Measurements from ENCODE around the gene GALNTL6.

Gene GALNTL6

DNA sequence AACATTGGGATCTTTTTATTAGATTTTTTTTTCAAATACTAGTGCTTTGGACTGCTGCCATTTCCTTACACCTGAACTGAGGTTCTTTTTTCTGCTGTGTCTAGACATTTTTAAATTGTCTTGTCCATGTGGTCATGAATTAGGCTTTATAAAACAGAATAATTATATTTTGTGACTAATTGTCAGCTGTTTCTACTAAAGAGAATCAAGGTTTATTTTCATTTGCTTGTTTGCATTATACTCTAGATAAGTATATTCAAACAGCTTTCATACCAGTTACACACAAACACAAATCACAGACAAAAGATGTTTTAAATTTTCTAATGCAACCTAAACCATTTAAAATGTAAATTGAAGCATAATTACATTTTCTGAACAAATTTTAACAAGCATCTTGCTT is 194.7 kb downstream of the GALNTL6 start:
- DNase-seq (ENCODE audit: low read depth) = no peak

DNA sequence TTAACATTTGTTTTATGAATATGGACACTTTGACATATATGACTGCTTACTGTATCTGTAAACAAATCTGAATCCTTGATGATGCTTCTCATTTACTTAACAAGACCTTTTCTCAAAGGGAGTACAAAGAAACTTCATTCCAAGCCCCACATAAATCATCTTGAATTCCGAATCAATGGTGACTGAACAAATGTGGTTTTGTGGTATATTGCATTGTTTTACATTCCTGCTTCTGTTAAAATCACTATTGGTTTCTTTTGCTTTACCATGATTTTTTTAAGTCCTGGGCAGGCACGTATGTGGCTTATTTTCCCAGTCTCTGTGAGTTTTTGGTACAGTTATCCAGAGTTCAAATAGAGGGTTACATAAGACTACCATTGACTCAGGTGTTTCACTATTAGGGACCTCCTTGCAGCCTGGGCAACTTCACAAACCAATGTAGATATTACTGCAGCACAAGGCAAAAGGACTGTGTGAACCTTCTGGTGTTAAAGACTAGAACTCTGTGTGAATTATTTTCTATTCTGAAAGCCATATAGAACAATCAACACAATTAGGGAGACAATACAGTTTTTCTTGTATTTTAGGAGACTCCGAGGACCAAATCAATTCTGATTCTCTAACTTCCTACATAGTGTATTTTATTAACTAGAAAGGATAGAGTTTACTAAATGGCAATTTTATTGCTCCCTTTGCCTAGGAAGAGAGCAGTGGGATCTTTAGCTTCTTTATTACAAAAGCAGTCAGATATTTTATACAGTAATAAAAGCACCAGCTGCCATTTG is 196.4 kb downstream of the GALNTL6 start:
- no peak for DNase-seq (ENCODE audit: low read depth)

DNA sequence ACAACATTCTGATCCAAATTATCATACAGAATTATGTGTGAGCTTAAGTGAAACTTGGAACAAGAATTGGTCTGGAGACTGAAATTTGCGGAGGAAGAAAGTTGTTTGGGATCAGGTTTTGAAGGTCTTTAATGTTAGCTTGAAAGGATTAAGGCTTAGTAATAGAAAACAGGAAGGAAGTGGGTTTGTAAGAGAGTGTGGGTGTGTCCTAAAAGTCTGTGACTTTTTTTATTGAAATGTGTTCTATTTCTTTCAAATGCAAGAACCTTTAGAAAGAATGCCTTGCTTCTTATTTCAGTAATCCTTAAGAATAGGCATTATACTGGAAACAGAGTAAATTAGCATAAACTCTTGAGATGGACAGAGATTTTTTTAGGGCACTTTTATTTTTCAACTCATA is 198.0 kb downstream of the GALNTL6 start:
- DNase-seq (ENCODE audit: low read depth) = no peak

DNA sequence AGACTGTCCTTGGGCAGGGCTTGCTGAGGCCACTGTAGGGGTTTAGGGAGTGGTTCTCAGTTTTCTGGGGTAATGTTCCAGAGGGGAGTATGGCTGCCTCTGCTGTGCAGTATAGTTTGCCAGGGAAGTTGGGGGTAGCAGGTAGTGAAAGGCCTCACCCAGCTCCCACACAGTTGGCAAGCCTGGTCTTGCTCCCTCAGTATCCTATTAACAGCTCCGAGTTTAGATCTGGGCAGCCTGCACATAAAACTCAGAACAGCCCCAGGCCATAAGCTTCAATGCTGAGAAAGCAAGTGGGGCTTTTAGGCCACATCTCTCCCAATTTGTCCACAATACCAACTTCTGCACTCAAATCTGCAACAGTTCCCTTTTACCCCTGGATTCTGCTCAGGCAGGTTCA is 205.2 kb downstream of the GALNTL6 start:
- no peak for DNase-seq (ENCODE audit: low read depth)

DNA sequence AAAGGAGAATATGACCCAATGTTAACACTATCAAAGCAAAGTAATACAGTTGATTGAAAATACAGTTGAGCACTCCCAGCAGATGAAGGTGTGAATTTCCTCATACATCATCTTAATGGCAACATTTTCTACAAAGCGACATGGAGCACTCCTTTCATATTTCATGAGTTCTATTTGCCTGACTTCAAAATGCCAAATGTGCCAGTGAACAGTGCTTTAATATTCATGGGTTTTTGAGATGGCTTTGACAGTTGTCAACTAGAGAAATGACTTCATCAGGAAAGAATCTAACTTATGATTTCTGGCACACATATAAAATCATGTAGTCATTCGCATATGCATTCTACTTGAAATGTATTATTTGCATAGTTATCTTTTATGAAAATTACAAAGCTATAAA is 222.4 kb downstream of the GALNTL6 start:
- DNase-seq (ENCODE audit: low read depth) = no peak

DNA sequence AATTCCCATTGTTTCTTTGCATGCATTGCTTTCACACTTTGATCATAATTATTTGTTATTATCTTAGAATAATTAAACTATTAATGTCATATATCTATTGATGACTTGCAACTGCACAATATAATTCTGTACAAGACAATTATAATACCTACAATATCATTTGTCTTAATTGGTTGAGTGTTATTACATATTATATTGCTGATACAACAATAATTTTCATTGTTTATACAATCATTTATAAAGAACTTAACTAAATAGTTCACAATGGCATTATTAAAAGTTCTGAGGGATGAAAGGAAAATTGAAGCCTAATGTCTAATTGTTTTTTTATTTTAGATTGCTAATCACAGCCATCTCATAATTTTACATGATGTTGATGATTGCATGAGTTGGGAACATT is 227.6 kb downstream of the GALNTL6 start:
- DNase-seq (ENCODE audit: low read depth) = no peak

DNA sequence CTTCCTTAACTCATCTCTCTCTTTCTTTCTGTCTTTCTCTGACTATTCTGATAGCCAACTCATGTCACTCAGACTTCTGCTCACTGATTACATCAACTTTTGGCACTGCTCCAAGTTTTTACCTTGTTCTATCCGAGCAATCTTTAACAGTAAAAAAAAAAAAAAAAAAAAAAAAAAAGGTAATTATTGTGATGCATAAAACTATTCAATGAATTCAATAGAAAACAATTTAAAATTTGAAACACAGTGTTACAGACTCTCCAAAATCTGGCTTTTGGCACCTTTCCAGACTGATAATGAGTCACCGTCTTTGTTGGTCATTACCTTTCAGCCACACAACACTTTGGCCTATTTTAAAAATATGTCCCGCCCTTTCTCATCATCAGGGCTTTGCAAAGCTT is 229.5 kb downstream of the GALNTL6 start:
- no peak for DNase-seq (ENCODE audit: low read depth)

DNA sequence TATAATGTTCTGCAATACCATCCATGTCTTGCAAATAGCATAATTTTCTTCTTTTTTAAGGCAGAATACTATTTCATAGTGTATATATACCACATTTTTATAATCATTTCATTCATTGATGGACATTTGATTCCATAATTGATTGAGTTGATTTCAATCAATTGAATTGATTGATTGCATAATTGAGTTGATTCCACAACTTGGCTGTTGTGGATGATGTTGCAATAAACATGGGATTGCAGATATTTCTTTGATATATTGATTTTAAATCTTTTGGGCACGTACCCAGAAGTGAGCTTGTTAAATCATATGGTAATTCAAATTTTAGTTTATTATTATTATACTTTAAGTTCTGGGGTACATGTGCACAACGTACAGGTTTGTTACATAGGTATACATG is 232.8 kb downstream of the GALNTL6 start:
- DNase-seq (ENCODE audit: low read depth) = no peak

DNA sequence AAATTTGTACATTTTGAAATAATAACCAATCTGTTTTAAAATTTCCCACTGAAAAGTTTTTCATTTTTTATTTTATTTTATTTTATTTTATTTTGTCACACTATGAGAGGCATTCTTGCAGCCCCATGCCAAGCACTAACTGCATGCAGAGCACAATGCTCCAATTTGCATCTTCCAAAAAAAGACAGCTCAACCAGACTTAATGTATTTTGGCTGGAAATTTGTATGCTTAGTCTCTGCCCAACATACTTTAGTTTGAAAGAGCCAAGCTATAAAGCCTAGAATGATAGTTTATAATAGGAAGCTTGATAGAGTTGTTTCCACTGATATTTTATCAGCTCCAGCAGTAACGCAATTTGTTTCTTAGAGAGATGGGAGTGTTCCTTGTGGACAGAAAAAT is 235.5 kb downstream of the GALNTL6 start:
- no peak for DNase-seq (ENCODE audit: low read depth)

DNA sequence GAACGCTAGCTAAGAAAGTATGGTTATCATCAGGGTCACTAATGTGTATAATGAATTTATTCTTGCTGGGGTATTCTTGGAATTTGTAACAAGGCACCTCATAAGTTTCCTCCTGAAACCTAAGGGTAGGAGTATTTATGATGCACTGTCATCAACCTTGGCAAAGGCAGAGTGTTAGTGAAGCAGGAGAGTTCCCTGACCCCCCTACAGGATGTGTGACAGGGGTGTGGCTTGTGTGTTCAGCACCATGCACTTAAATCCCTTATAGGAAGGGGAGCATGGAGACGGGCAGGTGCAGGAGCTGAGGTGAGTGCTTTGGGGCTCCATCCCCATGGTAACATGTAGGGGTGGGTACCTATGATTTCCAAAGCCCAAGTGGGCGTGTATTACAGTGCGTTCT is 237.7 kb downstream of the GALNTL6 start:
- no peak for DNase-seq (ENCODE audit: low read depth)

DNA sequence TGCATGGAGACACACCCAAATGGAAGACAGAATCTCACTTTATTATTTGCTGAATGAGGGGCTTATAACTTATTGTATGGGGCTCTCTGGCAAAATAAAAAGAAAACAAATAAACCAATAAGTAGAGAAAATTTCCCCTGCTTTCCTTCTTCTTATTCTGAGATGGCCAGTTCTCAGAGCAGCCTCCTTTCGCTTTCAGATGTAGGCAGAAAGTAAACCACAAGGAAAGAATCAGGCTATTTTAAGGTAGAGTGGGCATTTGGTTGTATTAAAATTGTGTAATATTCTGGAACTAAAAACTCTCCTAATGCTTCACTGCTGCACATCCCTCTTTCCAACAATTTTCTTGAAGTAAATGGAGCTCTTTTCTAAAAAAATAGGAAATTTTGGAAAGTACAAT is 241.8 kb downstream of the GALNTL6 start:
- no peak for DNase-seq (ENCODE audit: low read depth)

DNA sequence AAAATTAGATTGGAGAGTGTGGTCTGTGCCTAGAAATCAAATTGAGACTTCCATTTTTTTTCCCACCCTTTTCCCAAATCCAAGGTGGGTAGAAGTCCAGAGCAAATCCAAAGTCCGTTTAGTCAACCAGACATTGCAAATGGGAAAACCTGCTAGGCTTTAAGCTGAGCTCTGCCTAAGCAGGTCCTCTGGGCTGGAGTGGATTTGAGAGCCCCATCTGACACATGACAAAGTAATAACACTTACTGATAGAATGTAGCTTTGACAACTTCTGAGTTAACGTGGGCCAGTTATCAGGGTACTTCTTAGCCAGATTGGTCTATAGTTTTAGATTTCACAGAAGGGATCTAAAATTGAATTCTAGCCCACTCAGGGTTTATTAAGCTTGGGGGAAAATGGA is 242.3 kb downstream of the GALNTL6 start:
- DNase-seq (ENCODE audit: low read depth) = no peak

DNA sequence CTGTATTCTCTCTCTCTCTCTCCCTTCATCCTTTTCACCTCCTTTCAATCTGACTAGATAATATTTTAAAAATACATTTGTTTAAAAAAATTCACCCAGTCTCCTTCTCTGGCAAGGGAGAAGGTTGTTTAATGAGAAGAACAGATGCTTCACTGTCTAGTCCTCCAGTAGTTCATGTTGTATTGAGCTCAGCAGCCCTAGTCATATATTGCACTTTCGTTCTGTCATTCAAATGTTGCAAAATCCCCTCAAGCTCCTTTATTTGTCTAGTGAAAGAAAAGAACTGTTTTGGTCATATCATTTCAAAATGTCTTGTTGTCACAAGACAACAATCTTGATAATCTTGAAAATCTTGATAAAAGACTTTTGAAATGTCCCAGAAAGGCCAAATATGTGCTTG is 248.0 kb downstream of the GALNTL6 start:
- DNase-seq (ENCODE audit: low read depth) = no peak

DNA sequence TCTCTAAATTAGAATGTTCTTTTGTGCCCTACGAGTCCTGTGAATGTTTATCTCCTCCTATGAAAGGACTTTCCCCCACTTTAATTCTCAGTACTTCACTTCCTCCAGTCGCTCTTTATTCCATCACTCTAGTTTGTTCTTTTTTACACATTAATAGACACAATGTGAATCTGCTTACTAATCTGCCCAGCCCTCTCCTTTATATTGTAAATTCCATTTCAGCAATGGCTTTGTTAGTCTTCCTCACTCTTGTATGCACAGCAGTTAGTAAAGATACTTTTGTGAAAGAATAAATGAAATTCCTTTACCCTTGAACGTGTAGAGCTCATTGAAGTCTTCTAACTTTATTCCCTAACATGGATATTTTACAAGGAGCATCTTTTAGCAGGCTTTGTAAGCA is 255.3 kb downstream of the GALNTL6 start:
- DNase-seq (ENCODE audit: low read depth) = no peak

DNA sequence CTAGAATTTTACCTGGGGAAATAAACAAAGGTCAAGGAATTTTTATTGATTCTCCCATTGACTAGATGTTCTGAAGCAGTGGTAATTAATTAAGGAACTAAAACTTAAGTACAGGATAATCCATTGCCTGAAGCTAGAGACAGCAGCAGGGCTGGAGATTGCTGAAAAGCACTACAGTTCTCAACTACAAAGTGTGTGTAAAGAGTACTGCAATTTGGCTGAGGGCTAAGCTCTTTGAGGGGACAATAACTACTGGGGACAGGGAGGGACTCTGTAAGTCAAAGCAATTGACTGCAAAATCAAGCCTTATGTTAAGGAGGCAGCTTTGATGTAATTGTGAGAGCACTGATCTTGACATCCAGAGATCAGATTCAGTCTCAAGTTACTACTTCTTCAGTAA is 260.4 kb downstream of the GALNTL6 start:
- no peak for DNase-seq (ENCODE audit: low read depth)

DNA sequence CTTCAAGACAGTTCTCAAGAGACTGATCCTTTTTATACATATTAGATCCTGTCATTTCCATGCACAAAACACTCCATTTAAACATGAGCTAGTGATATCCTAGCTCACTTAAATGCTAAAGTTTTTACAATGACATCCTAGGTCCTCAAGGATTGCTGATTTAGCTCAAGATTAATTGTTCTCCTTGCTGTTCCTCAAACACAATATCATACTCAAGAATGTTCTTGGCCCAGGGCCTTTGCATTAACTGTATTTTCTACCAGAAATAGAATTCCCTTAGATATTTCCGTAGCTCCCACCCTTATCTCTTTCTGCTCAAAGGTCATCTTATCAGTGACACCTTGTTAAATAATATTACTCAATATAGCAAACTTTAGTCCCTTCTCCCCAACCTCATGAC is 270.1 kb downstream of the GALNTL6 start:
- no peak for DNase-seq (ENCODE audit: low read depth)

DNA sequence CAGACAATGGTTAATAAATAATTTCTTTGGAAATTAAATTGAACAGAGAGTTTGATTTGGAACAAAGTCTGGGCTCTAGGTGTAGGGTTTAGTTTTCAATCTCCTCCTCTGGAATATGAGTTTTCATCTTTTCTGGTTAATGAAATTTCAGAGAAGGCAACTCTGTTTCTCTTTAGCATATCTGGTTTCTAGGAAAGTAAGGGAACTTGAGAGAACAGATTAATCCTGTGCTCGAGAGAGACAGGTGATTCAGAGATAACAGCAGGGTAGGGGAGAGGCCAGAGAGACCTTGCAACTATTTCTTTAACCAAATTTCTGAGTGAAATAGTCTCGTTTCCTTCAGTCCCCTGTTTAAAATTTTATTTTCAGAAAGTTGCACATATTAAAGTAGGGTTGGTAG is 275.4 kb downstream of the GALNTL6 start:
- no peak for DNase-seq (ENCODE audit: low read depth)

DNA sequence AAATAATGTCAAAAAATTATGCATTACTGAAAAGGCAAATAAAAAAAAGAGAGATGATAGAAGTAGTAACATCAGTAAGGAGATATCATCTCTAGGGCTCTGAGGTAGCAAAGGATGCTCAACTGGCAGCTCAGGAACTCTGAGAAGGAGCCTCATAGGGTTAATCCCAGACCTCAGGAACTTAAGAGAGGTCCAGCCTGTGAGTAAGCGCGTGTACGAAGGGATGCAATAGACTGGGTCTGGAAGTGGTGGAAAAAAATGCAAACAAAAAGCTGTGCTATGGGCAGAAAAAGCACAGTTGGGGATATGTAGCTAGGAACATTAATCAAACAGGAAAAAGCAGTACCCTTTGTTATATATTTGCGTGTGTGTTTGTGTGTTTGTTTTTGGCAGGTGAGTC is 282.0 kb downstream of the GALNTL6 start:
- DNase-seq (ENCODE audit: low read depth) = no peak

DNA sequence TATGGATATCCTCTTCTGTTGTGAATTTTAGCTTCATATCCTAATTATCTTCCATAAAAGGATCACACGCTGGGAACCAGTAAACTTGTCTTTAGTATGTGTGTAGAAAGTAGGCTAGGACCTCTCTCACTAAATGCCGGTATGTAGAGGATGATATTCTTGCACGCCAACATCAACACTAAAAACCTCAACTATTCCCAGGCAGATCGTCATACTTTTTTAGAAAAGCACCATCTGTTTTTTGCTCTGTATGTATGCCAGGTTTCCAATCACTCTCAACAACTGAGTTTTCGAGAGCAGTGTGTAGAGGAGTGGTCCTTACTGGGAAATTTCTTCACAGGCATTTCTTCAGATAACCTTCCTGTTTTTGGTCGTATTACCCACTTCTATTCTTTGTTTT is 283.6 kb downstream of the GALNTL6 start:
- DNase-seq (ENCODE audit: low read depth) = peak; percentile 6

DNA sequence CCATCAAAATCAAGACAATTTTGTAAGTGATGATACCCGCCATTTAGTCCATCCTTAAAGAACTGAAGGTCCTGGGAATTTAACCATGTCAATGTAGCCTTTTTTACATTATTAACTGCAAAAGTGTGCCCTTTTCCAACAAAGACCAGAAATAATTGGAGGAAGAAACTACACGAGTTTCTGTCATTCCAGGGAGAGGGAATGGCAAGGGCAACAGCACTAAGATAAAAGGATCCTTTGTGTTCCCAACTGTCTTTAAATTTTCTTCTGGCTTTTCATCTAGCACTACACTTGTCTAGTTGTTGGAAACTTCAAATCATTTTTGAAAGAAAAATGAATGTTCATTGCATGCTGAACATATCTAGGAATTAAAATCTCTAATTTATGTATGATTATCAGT is 286.2 kb downstream of the GALNTL6 start:
- no peak for DNase-seq (ENCODE audit: low read depth)

DNA sequence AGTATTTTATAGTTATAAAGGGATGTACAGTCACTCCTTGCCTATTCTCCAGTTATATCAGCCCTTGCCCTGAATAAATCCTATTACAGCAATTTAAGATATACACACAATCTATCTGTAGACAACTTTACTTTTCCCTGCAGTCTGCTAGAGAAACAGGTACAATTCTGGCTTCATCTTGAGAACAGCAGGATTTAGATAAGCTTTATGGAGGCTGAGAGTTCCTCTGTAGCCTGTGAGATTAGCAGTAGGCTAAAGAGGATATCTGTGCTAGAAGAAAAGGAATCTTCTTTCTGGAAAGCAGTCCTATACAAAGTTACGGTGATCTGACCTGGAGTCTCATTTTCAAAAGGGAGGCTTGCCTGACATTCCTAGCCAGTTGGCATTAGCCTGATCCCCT is 290.3 kb downstream of the GALNTL6 start:
- DNase-seq (ENCODE audit: low read depth) = no peak

DNA sequence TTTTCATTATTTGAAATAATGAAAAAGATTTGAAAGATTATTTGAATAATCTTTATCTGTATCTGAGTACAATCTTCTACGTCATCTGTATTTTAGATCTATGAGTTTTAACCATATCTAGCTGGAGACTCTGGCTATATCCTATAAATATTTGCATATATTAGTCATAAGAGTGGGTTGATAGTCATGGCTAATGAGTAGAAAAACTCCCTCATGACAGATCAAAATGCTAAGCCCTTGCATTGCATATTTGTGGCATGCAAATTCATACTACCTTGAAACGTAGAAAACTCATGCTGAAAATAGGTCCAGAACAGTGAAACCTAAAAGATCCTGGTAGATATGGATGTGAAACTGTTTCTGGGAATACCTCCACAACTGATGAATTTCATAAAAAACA is 291.3 kb downstream of the GALNTL6 start:
- peak; percentile 46 for DNase-seq (ENCODE audit: low read depth)

DNA sequence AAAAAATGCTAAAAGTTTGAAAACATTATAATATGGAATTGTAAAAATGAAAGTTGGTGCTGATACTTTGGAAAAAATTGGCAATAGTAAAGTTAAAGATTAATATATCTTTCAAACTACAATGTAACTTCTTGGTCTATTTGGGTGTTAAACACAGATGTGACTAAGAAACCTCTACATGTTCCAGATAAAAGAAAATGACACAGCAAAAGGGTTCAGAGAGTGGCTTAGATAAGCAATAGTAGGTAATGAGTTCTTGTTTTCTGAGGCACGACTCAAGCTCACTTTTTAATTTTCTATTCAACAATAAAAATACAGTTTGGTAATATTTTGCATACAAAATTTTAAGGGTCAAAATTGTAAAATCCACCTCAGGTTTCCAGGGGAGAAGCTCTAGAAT is 292.7 kb downstream of the GALNTL6 start:
- no peak for DNase-seq (ENCODE audit: low read depth)

DNA sequence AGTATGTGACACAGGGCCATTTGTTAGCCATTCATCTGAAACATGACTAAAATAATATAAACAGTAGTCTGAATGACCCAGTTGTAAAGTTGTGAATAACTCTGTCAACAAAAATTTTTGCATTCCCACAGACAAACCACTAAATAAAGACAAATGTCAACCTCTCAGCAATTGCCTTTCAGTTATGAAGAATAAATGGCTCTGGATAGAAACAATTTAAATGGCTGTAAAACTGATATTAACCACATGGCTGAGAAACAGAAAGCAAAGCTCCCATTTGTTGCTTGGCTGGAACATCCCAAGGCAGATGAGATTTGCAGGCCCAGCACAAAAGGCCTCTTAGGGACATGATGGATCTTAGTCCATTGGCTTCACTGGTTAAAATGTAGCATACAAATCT is 296.3 kb downstream of the GALNTL6 start:
- DNase-seq (ENCODE audit: low read depth) = peak; percentile 4
